GM21367 (cell line): ENCODE data around the gene MTF1.
A peak's percentile ranks its signal among the peaks of the same experiment; 100 is the strongest.

Source experiments
- ATAC-seq: cut with Tn5 transposase; IDR thresholded peaks from one replicate; pipeline ENCODE4 v1.9.1; 2021; ENCODE audit not compliant: unreplicated experiment

MTF1 gene

DNA sequence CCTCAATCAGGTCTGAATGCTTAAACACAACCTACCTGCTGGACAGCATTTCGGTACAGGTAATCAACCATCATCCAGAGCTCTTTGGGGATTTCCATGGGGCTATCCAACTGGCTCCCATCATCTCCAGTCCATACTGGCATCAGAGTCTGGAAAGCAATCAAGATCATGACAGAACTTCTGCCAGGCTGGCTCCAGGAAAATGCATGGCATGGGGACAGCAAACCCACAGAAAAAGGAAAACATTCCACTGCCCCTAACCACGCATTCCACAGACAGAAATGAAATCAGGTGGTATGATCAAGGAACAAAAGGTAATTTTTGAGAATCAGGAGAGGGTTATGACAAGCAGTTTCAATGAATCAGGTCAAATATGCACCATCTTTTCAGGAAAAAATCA, 9.1 kb upstream of the MTF1 start:
- ATAC-seq: no peak

DNA sequence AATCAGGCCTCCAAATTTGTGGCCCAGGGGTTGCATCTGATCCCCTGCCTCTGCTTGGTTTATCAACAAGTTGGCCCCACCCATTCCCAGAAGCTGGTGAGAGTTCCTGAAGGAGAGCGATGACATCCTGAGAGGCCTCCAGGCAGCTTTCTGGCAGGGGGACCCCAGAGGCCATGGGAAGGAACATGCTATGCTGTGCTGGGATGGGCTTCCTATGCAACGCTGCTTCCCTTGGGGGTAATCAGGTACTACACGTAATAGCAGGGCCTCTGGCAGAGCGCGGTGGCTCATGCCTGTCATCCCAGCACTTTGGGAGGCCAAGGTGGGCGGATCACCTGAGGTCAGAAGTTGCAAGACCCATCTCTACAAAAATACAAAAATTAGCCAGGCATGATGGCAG, 8.4 kb upstream of the MTF1 start:
- ATAC-seq: no peak

GRCh38 chr1:37866491-37866890, 7.1 kb upstream of the MTF1 start:
- ATAC-seq: no peak

DNA sequence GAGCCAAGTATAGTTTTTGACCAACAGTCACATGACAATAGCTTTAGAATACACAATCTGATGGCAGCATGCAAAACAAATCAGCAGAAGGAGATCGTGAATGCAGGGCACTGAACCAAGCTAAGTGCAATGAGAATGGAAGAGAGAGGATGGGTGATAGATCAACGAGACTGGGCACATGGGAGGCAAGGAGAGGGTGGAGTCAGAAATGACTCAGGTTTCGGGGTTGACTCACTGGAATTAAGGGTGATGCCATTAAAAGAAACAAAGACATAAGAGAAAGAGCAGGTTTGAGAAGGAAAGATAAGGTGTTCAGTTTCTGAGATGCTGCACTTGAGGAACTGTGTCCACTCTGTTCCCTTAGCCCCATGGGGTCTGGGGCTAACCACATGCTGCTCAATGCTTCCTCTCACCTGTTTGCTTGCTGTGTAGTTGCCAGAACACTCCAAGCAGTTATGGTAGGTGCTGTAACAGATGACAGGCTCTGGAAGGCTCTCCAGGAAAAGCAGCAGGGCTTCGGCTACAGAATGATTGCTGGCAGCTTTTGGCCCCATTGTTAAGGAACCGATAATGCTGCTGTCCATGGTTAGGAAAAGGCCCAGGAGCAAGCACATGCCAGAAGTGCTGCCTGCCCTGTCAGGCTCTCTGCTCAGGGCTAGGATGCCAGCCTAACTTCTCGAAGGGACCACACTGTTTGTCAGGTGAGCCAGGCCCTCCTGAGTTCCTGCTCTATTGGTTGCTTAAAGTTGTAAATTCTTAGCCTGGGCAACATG, 6.1 kb upstream of the MTF1 start:
- no peak for ATAC-seq

DNA sequence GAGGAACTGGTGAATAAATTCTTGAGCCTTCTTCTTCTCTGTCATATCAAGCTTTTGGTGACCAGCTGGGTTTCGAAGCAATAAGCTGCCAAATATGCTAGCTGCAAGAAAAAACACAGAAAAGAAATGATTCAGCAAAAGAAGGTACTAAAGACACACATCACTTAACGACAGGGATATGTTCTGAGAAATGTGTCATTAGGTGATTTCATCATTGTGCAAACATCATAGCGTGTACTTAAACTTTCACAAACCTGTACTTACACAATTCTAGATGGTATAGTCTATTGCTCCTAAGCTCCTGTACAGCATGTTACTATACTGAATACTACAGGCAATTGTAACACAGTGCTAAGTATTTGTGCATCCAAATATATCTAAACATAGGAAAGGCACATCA, 2.9 kb upstream of the MTF1 start:
- no peak for ATAC-seq

- ATAC-seq: no peak
These were observed 1.8 kb upstream of the MTF1 start for GRCh38 chr1:37861151-37861550.

- ATAC-seq: no peak
These were observed 914 bp upstream of the MTF1 start for GRCh38 chr1:37860346-37860666.

DNA sequence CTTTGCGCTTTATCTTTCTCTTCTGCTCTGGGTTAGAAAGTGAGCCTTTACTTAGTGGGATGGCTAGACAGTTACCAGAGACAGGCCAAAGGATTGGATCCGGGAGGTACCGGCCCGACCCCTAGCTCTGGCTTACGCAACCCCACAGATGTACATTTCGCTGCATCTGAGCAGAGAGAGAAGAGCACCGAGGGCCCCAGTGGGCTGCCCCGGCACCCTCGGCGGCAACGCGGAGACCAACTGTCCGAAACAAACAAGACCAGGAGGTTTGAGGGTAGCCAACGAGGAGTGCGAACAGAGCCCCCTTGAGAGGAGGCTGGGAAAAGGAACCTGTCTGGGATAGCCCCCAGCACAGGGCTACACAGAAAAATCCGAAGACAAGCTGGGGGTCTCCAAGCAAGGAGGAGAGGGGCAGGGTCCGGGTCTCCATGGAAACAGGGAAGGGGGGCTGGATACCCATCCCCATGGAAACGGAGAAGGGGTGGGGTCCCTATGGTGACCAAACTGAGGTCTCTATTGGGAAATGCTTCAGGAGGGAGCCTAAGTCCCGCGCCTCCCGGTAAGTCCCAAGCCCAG, 373 bp downstream of the MTF1 start:
- peak; percentile 22 for ATAC-seq

DNA sequence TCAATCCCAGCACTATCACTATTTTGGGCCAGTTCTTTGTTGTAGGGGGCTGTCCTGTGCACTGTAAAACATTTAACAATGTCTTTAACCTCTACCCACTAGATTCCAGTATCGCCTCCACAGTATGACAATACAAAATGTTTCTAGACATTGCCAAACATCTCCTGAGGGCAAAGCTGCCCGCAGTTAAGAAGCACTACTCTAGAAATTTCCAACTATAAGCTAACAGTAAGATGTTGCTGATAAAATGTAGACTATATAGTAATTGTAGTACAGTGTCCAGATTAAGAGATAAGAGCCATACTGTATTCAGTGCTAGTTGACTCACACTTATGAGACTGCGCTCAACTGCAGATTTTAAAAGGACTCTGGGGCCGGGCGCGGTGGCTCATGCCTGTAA, 5.0 kb downstream of the MTF1 start:
- ATAC-seq: no peak

GRCh38 chr1:37853157-37853556, 6.2 kb downstream of the MTF1 start:
- no peak for ATAC-seq

DNA sequence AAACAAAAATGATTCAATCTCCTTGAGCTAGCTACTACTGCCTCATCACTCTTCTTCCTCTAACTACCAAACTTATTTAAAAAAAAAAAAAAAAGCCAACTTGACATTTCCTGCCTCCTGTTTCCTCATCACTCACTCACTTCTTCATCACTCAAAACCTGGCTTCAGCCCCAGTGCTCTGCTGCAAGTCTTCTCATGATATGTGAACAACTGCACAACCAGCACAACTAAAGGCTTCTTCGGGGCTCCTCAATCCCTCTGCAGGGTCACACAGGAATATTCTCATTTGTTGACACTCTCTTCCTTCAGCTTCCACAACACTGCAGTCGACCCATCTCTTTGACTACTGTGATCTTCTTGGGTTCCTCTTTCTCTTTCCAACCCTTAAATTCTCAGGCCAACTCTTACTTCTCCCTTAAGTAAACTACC, 7.6 kb downstream of the MTF1 start:
- ATAC-seq: no peak

DNA sequence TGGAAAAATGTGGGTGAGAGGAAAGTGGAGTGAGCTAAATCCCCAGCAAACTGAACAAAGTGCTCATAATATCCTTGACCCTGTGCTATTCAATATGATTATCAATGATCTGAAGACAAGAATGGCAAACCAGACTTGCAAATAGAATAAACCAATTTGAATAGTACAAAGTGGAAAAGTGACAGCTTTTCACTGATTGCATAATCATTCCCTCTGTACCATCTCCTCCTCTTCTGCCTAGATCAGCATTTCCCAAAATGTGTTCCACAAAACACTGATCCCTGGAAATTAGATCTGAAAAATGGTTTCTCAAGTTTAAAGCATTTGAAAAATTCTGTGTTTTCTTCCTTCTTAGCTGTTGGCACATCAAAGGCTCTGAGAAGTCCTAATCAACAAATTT, 8.1 kb downstream of the MTF1 start:
- ATAC-seq: no peak

- ATAC-seq: no peak
These were observed 8.9 kb downstream of the MTF1 start for GRCh38 chr1:37850352-37850955.

GRCh38 chr1:37849480-37849879, 9.9 kb downstream of the MTF1 start:
- ATAC-seq: no peak

DNA sequence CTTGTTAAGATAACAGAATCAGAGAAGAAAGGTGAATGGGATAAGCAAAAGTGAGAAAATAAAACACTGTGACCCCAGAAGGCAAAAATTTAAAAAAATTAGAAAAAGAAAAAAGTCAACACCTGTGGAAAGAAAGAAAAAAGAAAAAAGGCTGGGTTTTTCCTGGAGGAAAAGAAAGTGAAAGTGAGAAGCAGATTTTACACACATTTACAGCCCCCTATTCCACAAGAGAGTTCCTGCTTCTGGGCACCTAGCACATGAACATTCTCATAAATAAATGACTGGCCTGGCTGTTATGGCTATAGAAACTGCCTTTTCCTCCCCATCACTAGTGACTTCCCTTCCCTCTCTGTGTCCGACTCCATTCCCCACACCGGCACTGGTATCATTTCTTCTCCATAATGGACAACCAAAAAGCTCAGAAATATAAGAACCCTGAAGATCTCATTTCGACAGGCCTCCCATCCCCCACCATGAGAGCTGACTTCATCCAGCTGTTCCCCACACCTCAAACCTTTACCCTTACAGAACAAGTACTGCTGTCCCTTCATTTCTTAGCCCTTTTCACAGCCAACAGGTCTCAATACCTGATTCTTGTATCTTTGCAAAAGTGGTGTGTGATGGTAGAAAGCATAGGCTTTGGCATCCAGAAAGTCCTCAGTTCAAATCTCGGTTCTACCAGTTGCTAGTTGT, 12.6 kb downstream of the MTF1 start:
- no peak for ATAC-seq

- ATAC-seq: no peak
These were observed 13.6 kb downstream of the MTF1 start for GRCh38 chr1:37845786-37846185.

DNA sequence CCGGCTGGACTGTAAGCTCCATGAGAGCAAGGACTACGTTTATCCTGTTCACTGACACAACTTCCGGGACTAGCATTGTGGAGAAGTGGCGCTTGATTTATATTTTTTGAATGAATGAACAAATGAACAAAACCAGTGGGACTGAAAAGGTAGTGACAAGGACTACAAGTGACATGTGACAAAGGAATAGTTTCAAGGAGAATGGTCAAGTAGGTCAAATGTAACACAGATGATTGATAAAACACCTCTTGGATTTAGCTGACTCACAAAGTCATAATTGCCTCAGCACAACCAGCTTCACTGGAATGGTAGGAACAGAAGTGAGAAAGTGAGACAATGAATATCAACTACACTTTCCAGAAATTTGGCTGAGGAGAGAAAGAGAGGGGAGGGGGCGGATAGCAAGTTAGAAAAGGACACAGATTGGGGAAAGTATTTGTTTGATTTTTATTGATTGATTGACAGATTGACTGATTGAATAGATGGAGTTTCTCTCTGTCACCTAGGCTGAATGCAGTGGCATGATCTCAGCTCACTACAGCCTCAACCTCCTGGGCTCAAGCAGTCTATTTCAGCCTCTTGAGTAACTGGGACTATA, 14.2 kb downstream of the MTF1 start:
- ATAC-seq: no peak

DNA sequence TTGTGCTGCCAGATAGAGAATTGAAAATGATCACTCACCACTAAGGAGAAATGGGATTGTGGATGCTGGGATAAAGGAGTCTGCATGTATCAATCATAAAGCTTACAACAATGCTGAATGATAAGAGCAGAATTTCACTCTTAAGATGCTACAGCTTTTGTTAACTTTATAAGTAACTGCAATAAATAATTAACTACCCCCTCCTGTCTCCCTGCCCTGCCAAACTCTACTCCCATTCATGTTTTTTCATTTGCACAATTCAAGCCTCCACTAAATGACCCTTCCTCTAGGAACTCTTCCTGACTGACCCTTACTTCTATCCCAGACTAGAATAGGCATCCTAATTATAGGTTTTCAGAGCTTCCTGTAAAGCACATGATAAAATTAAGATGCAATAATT, 14.9 kb downstream of the MTF1 start:
- no peak for ATAC-seq

DNA sequence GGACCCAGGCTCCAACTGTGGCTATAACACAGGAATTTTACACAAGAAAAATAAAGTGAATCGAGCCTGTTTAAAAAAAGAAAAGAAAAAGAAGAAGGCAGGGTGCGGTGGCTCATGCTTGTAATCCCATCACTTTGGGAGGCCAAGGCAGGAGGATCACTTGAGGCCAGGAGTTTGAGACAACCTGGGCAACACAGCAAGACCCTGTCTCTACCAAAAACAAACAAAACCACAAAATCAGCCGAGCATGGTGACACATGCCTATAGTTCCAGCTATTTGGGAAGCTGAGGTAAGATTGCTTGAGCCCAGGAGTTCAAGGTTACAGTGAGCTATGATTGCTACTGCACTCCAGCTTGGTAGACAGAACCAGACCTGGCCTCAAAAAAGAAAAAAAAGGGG, 17.7 kb downstream of the MTF1 start:
- ATAC-seq: no peak

GRCh38 chr1:37840711-37841110, 18.7 kb downstream of the MTF1 start:
- no peak for ATAC-seq

- no peak for ATAC-seq
These were observed 19.7 kb downstream of the MTF1 start for GRCh38 chr1:37839676-37840075.

- no peak for ATAC-seq
These were observed 22.6 kb downstream of the MTF1 start for GRCh38 chr1:37836788-37837187.
